Kidney epithelial cell (primary cell): Measurements from ENCODE around the gene MYO10. TPM values are rescaled to one million over a fixed set of nuclear protein-coding genes. Genes with fewer than 3 reads are reported as not detected.

Experiments used
- DNase-seq: peaks from one replicate; pipeline ENCODE4 v3.0.0-alpha.2; 2010; ENCODE audit warnings: low read depth
- H3K27me3 ChIP-seq: 2 replicates; pipeline ENCODE4 v1.6.0; 2011; ENCODE audit warnings: low read length; ENCODE audit not compliant: control insufficient read depth, insufficient read depth
- H3K36me3 ChIP-seq: 2 replicates; pipeline ENCODE4 v1.5.1; 2011; ENCODE audit warnings: low read length; ENCODE audit not compliant: control insufficient read depth, insufficient read depth
- H3K4me3 ChIP-seq: 2 replicates; pipeline ENCODE4 v1.5.1; 2011; ENCODE audit warnings: low read depth, mild to moderate bottlenecking, control low read depth, low read length
- CTCF ChIP-seq: IDR thresholded peaks from 2 replicates; pipeline ENCODE4 v1.5.1; 2011; ENCODE audit warnings: mild to moderate bottlenecking, moderate library complexity, low read length, control low read depth, inconsistent platforms; ENCODE audit not compliant: insufficient read depth, poor library complexity, severe bottlenecking
- total RNA-seq: library from RNA; depleted of rRNA; stranded (reverse); fragments of >200 nt; gene quantifications from 2 replicates; pipeline ENCODE4 v1.2.3, GENCODE V29; 2015

The MYO10 gene
- total RNA-seq, 1 donor from 2014 or later: 80.3 TPM

GRCh38 chr5:16707168-16707868, 228.8 kb downstream of the MYO10 start:
- H3K27me3 ChIP-seq: no peaks in the 10 kb centered on the region
- TF ChIP-seq CTCF: no peak
- H3K4me3 ChIP-seq: no peak overlapping the region
- DNase-seq: no peak
- H3K36me3 ChIP-seq: peaks cover 4% of the 10 kb centered on the region

- Histone ChIP-seq H3K27me3 (no peaks in the 10 kb centered on the region), H3K36me3 (peaks cover 5% of the 10 kb centered on the region), H3K4me3 (no peak overlapping the region)
- no peak for DNase-seq
- no peak for TF ChIP-seq CTCF
Measured at GRCh38 chr5:16704945-16705344, 231.1 kb downstream of the MYO10 start.

- no peaks in the 10 kb centered on the region for H3K27me3 ChIP-seq
- peaks cover 1% of the 10 kb centered on the region for H3K36me3 ChIP-seq
- no peak overlapping the region for H3K4me3 ChIP-seq
- TF ChIP-seq CTCF: no peak
- DNase-seq: no peak
Measured at GRCh38 chr5:16702964-16703363, 233.1 kb downstream of the MYO10 start.

GRCh38 chr5:16701134-16702099, 234.7 kb downstream of the MYO10 start:
- peaks cover 1% of the 10 kb centered on the region for H3K36me3 ChIP-seq
- no peak for TF ChIP-seq CTCF
- DNase-seq: no peak
- H3K4me3 ChIP-seq: no peak overlapping the region
- H3K27me3 ChIP-seq: no peaks in the 10 kb centered on the region

- DNase-seq: no peak
- Histone ChIP-seq H3K27me3 (no peaks in the 10 kb centered on the region), H3K4me3 (no peak overlapping the region), H3K36me3 (peaks cover 1% of the 10 kb centered on the region)
- no peak for TF ChIP-seq CTCF
Measured at GRCh38 chr5:16700081-16700480, 236.0 kb downstream of the MYO10 start.
